ENCODE measurements around the gene RRP9. TPM values are rescaled to one million over a fixed set of nuclear protein-coding genes. Genes with fewer than 3 reads are reported as not detected.
A peak's percentile ranks its signal among the peaks of the same experiment; 100 is the strongest.
"Not testable (repeated sequence)": the region's sequence is repeated elsewhere in the genome, so short reads cannot be mapped to it uniquely, and the experiment has no call there.

The RRP9 gene
- total and polyA plus RNA-seq, 2 donors from 2014 or later = 17.8 to 18.6 TPM

- H3K27ac ChIP-seq (ENCODE audit: low read depth in 2 of 2, low read length in 2 of 2) = no peak overlapping the region
- TF ChIP-seq, protein P1, sequence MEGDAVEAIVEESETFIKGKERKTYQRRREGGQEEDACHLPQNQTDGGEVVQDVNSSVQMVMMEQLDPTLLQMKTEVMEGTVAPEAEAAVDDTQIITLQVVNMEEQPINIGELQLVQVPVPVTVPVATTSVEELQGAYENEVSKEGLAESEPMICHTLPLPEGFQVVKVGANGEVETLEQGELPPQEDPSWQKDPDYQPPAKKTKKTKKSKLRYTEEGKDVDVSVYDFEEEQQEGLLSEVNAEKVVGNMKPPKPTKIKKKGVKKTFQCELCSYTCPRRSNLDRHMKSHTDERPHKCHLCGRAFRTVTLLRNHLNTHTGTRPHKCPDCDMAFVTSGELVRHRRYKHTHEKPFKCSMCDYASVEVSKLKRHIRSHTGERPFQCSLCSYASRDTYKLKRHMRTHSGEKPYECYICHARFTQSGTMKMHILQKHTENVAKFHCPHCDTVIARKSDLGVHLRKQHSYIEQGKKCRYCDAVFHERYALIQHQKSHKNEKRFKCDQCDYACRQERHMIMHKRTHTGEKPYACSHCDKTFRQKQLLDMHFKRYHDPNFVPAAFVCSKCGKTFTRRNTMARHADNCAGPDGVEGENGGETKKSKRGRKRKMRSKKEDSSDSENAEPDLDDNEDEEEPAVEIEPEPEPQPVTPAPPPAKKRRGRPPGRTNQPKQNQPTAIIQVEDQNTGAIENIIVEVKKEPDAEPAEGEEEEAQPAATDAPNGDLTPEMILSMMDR (IDR thresholded peaks at IDR 0.05; ENCODE audit: borderline replicate concordance, extremely low read depth, insufficient read depth) = no peak
- FAIRE-seq (no peak), DNase-seq (peak in 2 of 5 donors; percentile 27 to 40)
- intact Hi-C loops (cut with DNase I) = no loop called here
- H3K4me3 ChIP-seq (ENCODE audit: low read length in 3 of 3) = no peak overlapping the region
- no peaks in the 10 kb centered on the region for H3K27me3 ChIP-seq (ENCODE audit: control insufficient read depth, insufficient read depth, low read length)
- no peak overlapping the region for H3K9ac ChIP-seq (ENCODE audit: low read length in 3 of 3)
- H3K9me3 ChIP-seq (ENCODE audit: control insufficient read depth in 2 of 3, insufficient read depth in 1 of 3, low read length in 3 of 3) = no peaks in the 10 kb centered on the region
- peaks cover 0 to 10% (median 4%) of the 10 kb centered on the region in 3 donors for H3K36me3 ChIP-seq (ENCODE audit: control insufficient read depth in 2 of 3, insufficient read depth in 3 of 3, low read length in 3 of 3)
- no peaks in the 10 kb centered on the region for H3K4me1 ChIP-seq (ENCODE audit: control insufficient read depth in 2 of 3, insufficient read depth in 2 of 3, low read depth in 1 of 3, low read length in 3 of 3)
Measured at GRCh38 chr3:51929420-51930003, 12.2 kb downstream of the RRP9 start.

- not testable (repeated sequence) for FAIRE-seq; H3K9me3 ChIP-seq (ENCODE audit: control insufficient read depth in 2 of 3, insufficient read depth in 1 of 3, low read length in 3 of 3); DNase-seq
Measured at GRCh38 chr3:51928981-51929380, 12.7 kb downstream of the RRP9 start.

DNA sequence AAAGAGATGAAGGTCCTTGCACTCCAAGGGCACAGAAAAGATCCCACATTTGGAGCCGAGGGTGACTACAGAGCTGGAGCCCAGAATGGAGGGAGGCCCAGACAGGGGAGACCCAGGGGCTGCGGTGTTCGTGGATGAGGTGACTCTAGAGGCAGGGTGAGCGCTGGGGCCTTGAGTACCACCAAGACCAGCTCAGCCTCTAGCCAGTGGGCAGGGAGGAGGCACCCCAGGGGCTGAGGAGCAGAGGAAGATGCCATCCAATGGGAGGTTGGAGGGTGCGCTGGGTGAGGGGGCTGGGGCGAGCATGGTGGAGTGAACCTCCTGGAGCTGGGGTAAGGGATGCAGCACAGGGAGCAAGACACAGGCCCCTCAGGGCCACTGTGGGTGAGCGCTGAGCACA is 13.3 kb downstream of the RRP9 start:
- H3K36me3 ChIP-seq (ENCODE audit: control insufficient read depth in 2 of 3, insufficient read depth in 3 of 3, low read length in 3 of 3) = peaks cover 0 to 2% (median under 1%) of the 10 kb centered on the region in 3 donors
- H3K9ac ChIP-seq (ENCODE audit: low read length in 3 of 3) = no peak overlapping the region
- no peaks in the 10 kb centered on the region for H3K4me1 ChIP-seq (ENCODE audit: control insufficient read depth in 2 of 3, insufficient read depth in 2 of 3, low read depth in 1 of 3, low read length in 3 of 3)
- FAIRE-seq (no peak), DNase-seq (no peak)
- intact Hi-C loops (cut with DNase I) = no loop called here
- TF ChIP-seq, protein P1 (IDR thresholded peaks at IDR 0.05; ENCODE audit: borderline replicate concordance, extremely low read depth, insufficient read depth) = no peak
- no peaks in the 10 kb centered on the region for H3K9me3 ChIP-seq (ENCODE audit: control insufficient read depth in 2 of 3, insufficient read depth in 1 of 3, low read length in 3 of 3)
- no peak overlapping the region for H3K4me3 ChIP-seq (ENCODE audit: low read length in 3 of 3)
- H3K27ac ChIP-seq (ENCODE audit: low read depth in 2 of 2, low read length in 2 of 2) = no peak overlapping the region
- no peaks in the 10 kb centered on the region for H3K27me3 ChIP-seq (ENCODE audit: control insufficient read depth, insufficient read depth, low read length)

More at GRCh38 chr3:51928981-51929380, 12.7 kb downstream of the RRP9 start:
- H3K4me3 ChIP-seq (ENCODE audit: low read length in 3 of 3); H3K27me3 ChIP-seq (ENCODE audit: control insufficient read depth, insufficient read depth, low read length); H3K27ac ChIP-seq (ENCODE audit: low read depth in 2 of 2, low read length in 2 of 2); H3K36me3 ChIP-seq (ENCODE audit: control insufficient read depth in 2 of 3, insufficient read depth in 3 of 3, low read length in 3 of 3); H3K4me1 ChIP-seq (ENCODE audit: control insufficient read depth in 2 of 3, insufficient read depth in 2 of 3, low read depth in 1 of 3, low read length in 3 of 3); intact Hi-C loops (cut with DNase I); H3K9ac ChIP-seq (ENCODE audit: low read length in 3 of 3): not testable (repeated sequence)

- H3K27ac ChIP-seq (ENCODE audit: low read depth in 2 of 2, low read length in 2 of 2) = no peak overlapping the region
- TF ChIP-seq, protein P1 (IDR thresholded peaks at IDR 0.05; ENCODE audit: borderline replicate concordance, extremely low read depth, insufficient read depth) = no peak
- DNase-seq (no peak), FAIRE-seq (no peak)
- intact Hi-C loops (cut with DNase I) = no loop called here
- H3K36me3 ChIP-seq (ENCODE audit: control insufficient read depth in 2 of 3, insufficient read depth in 3 of 3, low read length in 3 of 3) = no peaks in the 10 kb centered on the region
- no peaks in the 10 kb centered on the region for H3K27me3 ChIP-seq (ENCODE audit: control insufficient read depth, insufficient read depth, low read length)
- H3K9ac ChIP-seq (ENCODE audit: low read length in 3 of 3) = no peak overlapping the region
- H3K4me3 ChIP-seq (ENCODE audit: low read length in 3 of 3) = no peak overlapping the region
- no peaks in the 10 kb centered on the region for H3K9me3 ChIP-seq (ENCODE audit: control insufficient read depth in 2 of 3, insufficient read depth in 1 of 3, low read length in 3 of 3)
- no peaks in the 10 kb centered on the region for H3K4me1 ChIP-seq (ENCODE audit: control insufficient read depth in 2 of 3, insufficient read depth in 2 of 3, low read depth in 1 of 3, low read length in 3 of 3)
Measured at GRCh38 chr3:51927061-51927977, 14.4 kb downstream of the RRP9 start.

Measured in kidney (tissue), 14 donors.